SJCRH30 (cell line): ENCODE results near the gene ZMYM3. TPM values are rescaled to one million over a fixed set of nuclear protein-coding genes. Genes with fewer than 3 reads are reported as not detected.
A peak's percentile ranks its signal among the peaks of the same experiment; 100 is the strongest.
"Not testable (repeated sequence)": the region's sequence is repeated elsewhere in the genome, so short reads cannot be mapped to it uniquely, and the experiment has no call there.

ENCODE experiments used
- DNase-seq, 2 experiments: peaks; one replicate each; pipeline ENCODE4 v3.0.0-alpha.2; 2015 to 2020
- H3K27ac ChIP-seq: fragments of 250-450 bp; sonication (Bioruptor Pico); 2 replicates; pipeline ENCODE4 v1.5.1; 2020; ENCODE audit warnings: mild to moderate bottlenecking, moderate library complexity
- H3K27me3 ChIP-seq: fragments of 250-450 bp; sonication (Bioruptor Pico); 2 replicates; pipeline ENCODE4 v1.5.1; 2020; ENCODE audit warnings: mild to moderate bottlenecking, moderate library complexity
- H3K36me3 ChIP-seq: fragments of 250-450 bp; sonication (Bioruptor Pico); 2 replicates; pipeline ENCODE4 v1.5.1; 2020; ENCODE audit warnings: mild to moderate bottlenecking, moderate library complexity
- H3K4me1 ChIP-seq: fragments of 250-450 bp; sonication (Bioruptor Pico); 2 replicates; pipeline ENCODE4 v1.5.1; 2020; ENCODE audit warnings: mild to moderate bottlenecking, moderate library complexity
- H3K4me3 ChIP-seq: fragments of 250-450 bp; sonication (Bioruptor Pico); 2 replicates; pipeline ENCODE4 v1.5.1; 2020; ENCODE audit warnings: mild to moderate bottlenecking, moderate library complexity
- H3K9me3 ChIP-seq: fragments of 250-450 bp; sonication (Bioruptor Pico); replicated peaks from 2 replicates; pipeline ENCODE4 v1.5.1; 2020; ENCODE audit warnings: mild to moderate bottlenecking, moderate library complexity
- total RNA-seq: library from RNA; depleted of rRNA; stranded (reverse); fragments of >200 nt; shearing (Covaris generic); gene quantifications from 2 replicates; pipeline ENCODE4 v1.2.3, GENCODE V29; 2014; rRNA removed

The ZMYM3 gene
- 46.6 and 49.9 TPM in 2 replicates for total RNA-seq

DNA sequence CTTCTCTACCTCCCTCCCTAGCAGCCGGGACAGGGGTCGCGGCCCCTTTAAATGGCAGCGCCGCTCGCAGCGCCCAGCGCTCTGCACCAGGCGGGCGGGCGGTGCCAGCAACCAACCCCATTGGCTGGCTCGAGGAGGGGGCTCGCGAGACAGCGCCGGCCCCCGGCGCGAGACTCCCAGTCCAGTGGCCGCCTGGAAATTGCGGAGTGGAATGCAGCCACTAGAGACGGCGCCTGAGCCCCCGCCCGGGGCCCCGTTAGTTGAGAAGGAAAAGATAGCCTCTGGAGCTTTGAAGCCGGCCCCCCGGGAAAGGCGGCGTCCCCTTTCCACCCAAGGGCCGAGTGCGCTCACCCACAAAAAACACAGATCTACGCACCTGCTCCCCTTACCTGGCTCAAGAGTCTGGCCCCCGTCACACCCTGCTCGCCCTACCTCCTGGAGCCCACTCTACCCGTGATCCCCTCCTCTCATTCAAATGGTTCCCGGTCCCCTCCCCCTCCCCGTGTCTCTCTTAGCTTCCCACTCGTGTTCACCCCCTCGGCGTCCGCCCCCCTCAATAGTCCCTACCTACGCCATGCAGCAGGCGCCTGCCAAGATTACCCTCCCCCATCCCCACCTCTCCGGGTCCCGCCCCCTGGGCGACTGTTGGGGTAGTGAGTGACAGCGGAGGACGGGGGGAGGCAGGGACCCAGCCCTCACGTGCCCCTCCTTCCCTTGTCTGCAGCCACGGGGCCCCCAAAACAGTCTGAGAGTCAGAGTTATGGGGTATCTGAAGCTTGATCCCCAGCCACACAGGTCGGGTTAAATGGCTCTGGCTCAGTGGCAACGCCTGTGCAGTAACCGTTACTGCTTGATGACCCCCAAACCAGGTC is at the start of gene ZMYM3:
TSS of gene ZMYM3 (minus strand) at position 49 of the 872 bp plus-strand sequence. CDS start 885 bp downstream, outside the sequence.
- Histone ChIP-seq H3K36me3 (peaks cover 6% of the 10 kb centered on the region), H3K4me1 (no peaks in the 10 kb centered on the region), H3K27me3 (no peaks in the 10 kb centered on the region), H3K9me3 (no peaks in the 10 kb centered on the region), H3K27ac (peak within 1 kb of the TSS; percentile 59), H3K4me3 (peak within 1 kb of the TSS; percentile 74)
- peak; percentile 92 to 94 for DNase-seq

- no peak for DNase-seq
- peaks cover 68% of the 10 kb centered on the region for H3K36me3 ChIP-seq
- H3K27me3 ChIP-seq = no peaks in the 10 kb centered on the region
- H3K4me1 ChIP-seq = peaks cover 6% of the 10 kb centered on the region
- no peak overlapping the region for H3K27ac ChIP-seq
- H3K4me3 ChIP-seq = no peak overlapping the region
- no peaks in the 10 kb centered on the region for H3K9me3 ChIP-seq
Observed at GRCh38 chrX:71302461-71303213, 48.7 kb upstream of the ZMYM3 start.

GRCh38 chrX:71301195-71301924 is 47.4 kb upstream of the ZMYM3 start, which contains the start of gene ITGB1BP2:
ITGB1BP2 (plus strand) TSS chrX:71301750; CDS start chrX:71301807, 57 bp downstream.
- peaks cover 6% of the 10 kb centered on the region for H3K4me1 ChIP-seq
- H3K27ac ChIP-seq = peak within 1 kb of the TSS; percentile 18; the same call in 1 of the 2 replicates
- H3K36me3 ChIP-seq = peaks cover 80% of the 10 kb centered on the region
- no peak within 1 kb of the TSS for H3K4me3 ChIP-seq
- H3K9me3 ChIP-seq = no peaks in the 10 kb centered on the region
- no peaks in the 10 kb centered on the region for H3K27me3 ChIP-seq
- DNase-seq = peak; percentile 59 to 69

DNA sequence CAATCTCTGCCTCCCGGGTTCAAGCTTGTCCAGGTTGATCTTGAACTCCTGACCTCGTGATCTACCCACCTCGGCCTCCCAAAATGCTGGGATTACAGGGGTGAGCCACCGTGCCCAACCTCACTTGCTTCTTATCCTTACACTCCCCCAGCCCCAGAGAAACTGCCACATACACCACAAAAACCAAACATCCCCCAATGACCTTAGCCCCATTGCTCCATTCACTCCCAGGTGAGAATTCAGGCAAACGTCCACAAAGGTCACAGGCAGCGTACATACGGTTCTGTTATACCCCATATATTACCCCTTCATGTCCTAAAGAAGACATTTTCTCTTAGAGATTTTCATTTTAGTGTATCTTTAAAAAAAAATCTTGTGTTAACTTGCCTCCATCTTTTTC is 46.6 kb upstream of the ZMYM3 start:
- H3K9me3 ChIP-seq, H3K4me1 ChIP-seq, DNase-seq, H3K27ac ChIP-seq, H3K27me3 ChIP-seq, H3K4me3 ChIP-seq: not testable (repeated sequence)
- H3K36me3 ChIP-seq = peaks cover 89% of the 10 kb centered on the region

DNA sequence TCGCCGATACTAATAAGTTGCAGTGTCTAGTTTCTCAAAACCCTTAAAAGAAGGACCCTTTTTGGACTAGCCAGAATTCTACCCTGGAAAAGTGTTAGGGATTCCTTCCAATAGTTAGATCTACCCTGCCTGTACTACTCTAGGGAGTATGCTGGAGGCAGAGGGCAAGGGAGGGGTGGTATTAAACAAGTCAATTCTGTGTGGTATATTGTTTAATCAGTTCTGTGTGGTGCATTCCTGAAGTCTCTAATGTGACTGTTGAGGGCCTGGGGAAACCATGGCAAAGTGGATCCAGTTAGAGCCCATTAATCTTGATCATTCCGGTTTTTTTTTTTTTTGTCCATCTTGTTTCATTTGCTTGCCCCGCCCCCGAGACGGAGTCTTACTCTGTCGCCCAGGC is 46.1 kb upstream of the ZMYM3 start:
- not testable (repeated sequence) for H3K4me3 ChIP-seq, H3K4me1 ChIP-seq, DNase-seq, H3K27me3 ChIP-seq, H3K9me3 ChIP-seq, H3K27ac ChIP-seq
- peaks cover 89% of the 10 kb centered on the region for H3K36me3 ChIP-seq

- Histone ChIP-seq H3K36me3 (peaks cover 96% of the 10 kb centered on the region), H3K27ac (no peak overlapping the region), H3K4me1 (peaks cover 6% of the 10 kb centered on the region), H3K9me3 (no peaks in the 10 kb centered on the region), H3K4me3 (no peak overlapping the region), H3K27me3 (no peaks in the 10 kb centered on the region)
- DNase-seq = no peak
Observed at GRCh38 chrX:71298119-71298518, 44.2 kb upstream of the ZMYM3 start.

GRCh38 chrX:71296806-71297205 is 42.9 kb upstream of the ZMYM3 start:
- peaks cover 6% of the 10 kb centered on the region for H3K4me1 ChIP-seq
- no peak for DNase-seq
- H3K4me3 ChIP-seq = no peak overlapping the region
- H3K36me3 ChIP-seq = peaks cover 100% of the 10 kb centered on the region
- H3K27ac ChIP-seq = no peak overlapping the region
- H3K9me3 ChIP-seq = no peaks in the 10 kb centered on the region
- H3K27me3 ChIP-seq = no peaks in the 10 kb centered on the region

GRCh38 chrX:71292669-71293365 is 38.9 kb upstream of the ZMYM3 start:
- H3K27me3 ChIP-seq = no peaks in the 10 kb centered on the region
- no peak overlapping the region for H3K27ac ChIP-seq
- H3K4me1 ChIP-seq = no peaks in the 10 kb centered on the region
- peaks cover 98% of the 10 kb centered on the region for H3K36me3 ChIP-seq
- no peaks in the 10 kb centered on the region for H3K9me3 ChIP-seq
- DNase-seq = no peak
- H3K4me3 ChIP-seq = no peak overlapping the region

GRCh38 chrX:71291381-71291780 is 37.4 kb upstream of the ZMYM3 start:
- Histone ChIP-seq H3K9me3 (no peaks in the 10 kb centered on the region), H3K36me3 (peaks cover 95% of the 10 kb centered on the region), H3K4me1 (peaks cover under 1% of the 10 kb centered on the region; the same call in 1 of the 2 replicates), H3K4me3 (no peak overlapping the region), H3K27ac (no peak overlapping the region), H3K27me3 (no peaks in the 10 kb centered on the region)
- no peak for DNase-seq

DNA sequence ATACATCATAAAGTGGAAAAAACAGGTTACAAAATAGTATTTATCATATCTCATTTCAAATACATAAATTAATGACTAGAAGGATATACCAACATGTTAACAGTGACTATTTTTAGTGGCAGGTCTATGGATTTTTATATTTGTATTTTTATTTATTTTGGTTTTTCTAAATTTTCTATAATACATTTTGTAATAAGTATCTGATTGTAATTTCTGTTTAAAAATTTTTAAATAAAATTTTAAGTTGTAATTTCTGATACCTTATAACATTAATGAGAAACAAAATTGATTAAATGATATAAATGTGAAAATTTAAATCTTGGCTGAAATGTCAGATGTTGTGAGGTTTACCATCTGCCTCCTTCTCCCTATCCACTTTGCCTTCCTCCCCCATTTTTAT is 32.0 kb upstream of the ZMYM3 start:
- Histone ChIP-seq H3K27me3 (no peaks in the 10 kb centered on the region), H3K9me3 (no peaks in the 10 kb centered on the region), H3K27ac (no peak overlapping the region), H3K36me3 (peaks cover 59% of the 10 kb centered on the region), H3K4me3 (peak overlapping the region; percentile 79), H3K4me1 (peaks cover 3% of the 10 kb centered on the region; the same call in 1 of the 2 replicates)
- no peak for DNase-seq

GRCh38 chrX:71283403-71284143 is 29.6 kb upstream of the ZMYM3 start, which contains the start of gene NONO:
NONO (plus strand) TSS chrX:71283635; CDS start chrX:71290638, 7,003 bp downstream.
- DNase-seq = peak; percentile 99
- Histone ChIP-seq H3K4me1 (peaks cover 3% of the 10 kb centered on the region; the same call in 1 of the 2 replicates), H3K4me3 (peak within 1 kb of the TSS; percentile 79), H3K36me3 (peaks cover 35% of the 10 kb centered on the region), H3K27ac (peak within 1 kb of the TSS; percentile 97), H3K9me3 (no peaks in the 10 kb centered on the region), H3K27me3 (no peaks in the 10 kb centered on the region)

GRCh38 chrX:71282514-71283402 is 28.8 kb upstream of the ZMYM3 start:
- peaks cover 30% of the 10 kb centered on the region for H3K36me3 ChIP-seq

More at GRCh38 chrX:71282514-71283402, 28.8 kb upstream of the ZMYM3 start:
- no peaks in the 10 kb centered on the region for H3K9me3 ChIP-seq
- DNase-seq = no peak
- no peaks in the 10 kb centered on the region for H3K27me3 ChIP-seq
- H3K27ac ChIP-seq = peak overlapping the region; percentile 97
- H3K4me1 ChIP-seq = peaks cover 3% of the 10 kb centered on the region; the same call in 1 of the 2 replicates
- peak overlapping the region; percentile 79 for H3K4me3 ChIP-seq
